ENCODE measurements around the gene SETBP1.
A peak's percentile ranks its signal among the peaks of the same experiment; 100 is the strongest.

The SETBP1 gene

GRCh38 chr18:44841752-44842587 is 161.3 kb downstream of the SETBP1 start:
- no peak for DNase-seq (ENCODE audit: low read depth, low spot score)

GRCh38 chr18:44842588-44843412 is 162.1 kb downstream of the SETBP1 start:
- no peak for DNase-seq (ENCODE audit: low read depth, low spot score)

DNA sequence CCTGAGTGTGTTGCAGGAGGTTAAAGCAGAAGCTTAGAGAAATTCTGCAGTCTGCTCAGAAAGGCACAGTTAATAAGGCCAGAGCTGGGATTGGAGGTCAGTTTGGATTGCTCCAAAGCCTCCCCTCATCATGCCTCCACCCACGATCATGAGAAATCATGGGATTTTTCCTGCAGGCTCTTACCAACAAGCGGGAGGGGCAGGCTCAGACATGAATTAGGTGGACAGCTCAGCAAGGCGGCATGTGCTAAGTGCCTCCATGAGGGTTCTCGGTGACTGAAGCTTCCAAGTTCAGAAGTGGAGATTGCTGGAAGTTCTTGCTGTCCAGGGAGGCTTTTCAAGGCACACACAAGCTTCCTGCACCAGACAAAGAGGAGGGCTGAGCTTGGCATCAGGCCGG is 163.8 kb downstream of the SETBP1 start:
- no peak for DNase-seq (ENCODE audit: low read depth, low spot score)

- no peak for DNase-seq (ENCODE audit: low read depth, low spot score)
These were observed 165.8 kb downstream of the SETBP1 start for GRCh38 chr18:44846450-44846849.

GRCh38 chr18:44848644-44849335 is 168.1 kb downstream of the SETBP1 start:
- no peak for DNase-seq (ENCODE audit: low read depth, low spot score)

DNA sequence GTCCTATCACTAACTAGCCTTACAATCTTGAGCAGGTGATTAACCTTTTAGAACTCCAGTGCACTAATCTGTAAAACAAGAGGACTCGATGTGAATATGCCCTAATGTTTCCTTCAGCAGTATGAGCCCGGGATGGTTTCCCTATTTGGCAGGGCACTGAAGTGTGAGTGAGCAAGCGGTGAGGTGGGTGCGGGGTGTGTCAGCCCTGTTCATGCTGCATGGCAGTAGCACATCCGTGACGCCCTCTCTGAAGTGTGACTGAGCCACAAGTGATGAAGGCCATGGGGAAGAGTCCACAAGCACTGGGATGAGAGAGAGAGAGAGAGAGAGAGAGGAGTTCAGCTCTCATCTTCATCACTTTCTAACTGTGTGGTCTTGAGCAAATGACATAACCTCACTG is 168.7 kb downstream of the SETBP1 start:
- DNase-seq (ENCODE audit: low read depth, low spot score): no peak

DNA sequence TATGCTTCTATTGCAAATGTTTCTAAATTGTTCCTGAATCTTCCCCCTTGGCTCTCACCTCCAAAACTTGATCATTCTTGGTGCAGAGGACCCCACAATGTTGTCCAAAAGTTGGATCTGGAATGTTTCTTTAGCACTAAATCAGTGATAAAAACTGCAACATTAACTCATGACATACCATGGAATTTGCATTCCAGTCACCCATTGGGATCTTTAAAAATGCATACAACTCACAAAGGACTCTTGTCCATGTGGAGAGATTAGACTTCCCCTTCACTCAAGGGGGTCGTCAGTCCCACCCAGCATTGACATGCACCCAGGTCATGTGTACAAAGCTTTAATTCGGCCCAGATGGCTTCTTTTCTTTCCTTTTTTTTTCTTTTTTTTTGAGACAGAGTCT is 169.3 kb downstream of the SETBP1 start:
- no peak for DNase-seq (ENCODE audit: low read depth, low spot score)

- no peak for DNase-seq (ENCODE audit: low read depth, low spot score)
These were observed 171.4 kb downstream of the SETBP1 start for GRCh38 chr18:44851856-44852621.

DNA sequence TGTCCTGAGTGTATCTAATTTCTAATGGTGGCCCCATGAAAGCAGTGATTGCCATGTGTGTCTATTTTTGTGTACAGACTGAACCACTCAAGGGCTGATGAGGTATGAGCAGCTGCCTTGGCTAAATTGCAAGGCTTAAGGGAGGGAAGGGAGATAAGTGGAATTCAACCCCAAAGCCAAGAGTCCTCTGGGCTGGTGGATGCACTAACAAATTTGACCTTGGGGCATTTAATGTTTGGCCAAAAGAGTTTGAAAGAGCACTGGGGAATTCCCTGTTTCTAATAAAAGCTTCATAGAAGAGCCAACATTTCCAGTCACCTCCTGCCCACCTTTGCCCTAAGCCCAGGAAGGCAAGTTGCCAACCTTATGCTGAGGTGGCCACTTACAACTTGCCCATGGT is 172.1 kb downstream of the SETBP1 start:
- no peak for DNase-seq (ENCODE audit: low read depth, low spot score)

- no peak for DNase-seq (ENCODE audit: low read depth, low spot score)
These were observed 172.7 kb downstream of the SETBP1 start for GRCh38 chr18:44853430-44853829.

GRCh38 chr18:44855681-44856080 is 175.0 kb downstream of the SETBP1 start:
- DNase-seq (ENCODE audit: low read depth, low spot score): no peak

- DNase-seq (ENCODE audit: low read depth, low spot score): no peak
These were observed 175.5 kb downstream of the SETBP1 start for GRCh38 chr18:44856157-44856556.

DNA sequence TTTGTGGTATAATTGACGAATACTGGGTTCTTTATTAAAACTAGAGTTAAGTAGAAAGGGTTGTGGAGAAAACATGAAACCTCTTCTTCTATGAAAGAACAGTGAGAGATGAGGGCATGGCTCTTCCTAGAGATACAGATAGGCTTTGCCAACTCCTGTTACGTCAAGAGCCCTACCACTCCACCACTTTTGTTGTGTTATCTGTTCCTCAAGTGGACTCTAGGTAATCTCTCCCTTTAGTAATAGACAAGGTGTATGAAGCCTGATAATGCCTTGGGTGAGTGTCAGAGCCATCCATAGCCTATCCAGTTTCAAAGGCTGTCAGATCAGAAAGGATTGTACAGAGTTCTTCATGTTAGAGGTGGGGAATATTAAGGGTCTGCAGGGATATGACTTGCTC is 176.4 kb downstream of the SETBP1 start:
- no peak for DNase-seq (ENCODE audit: low read depth, low spot score)

GRCh38 chr18:44857744-44858491 is 177.2 kb downstream of the SETBP1 start:
- no peak for DNase-seq (ENCODE audit: low read depth, low spot score)

- no peak for DNase-seq (ENCODE audit: low read depth, low spot score)
These were observed 178.6 kb downstream of the SETBP1 start for GRCh38 chr18:44859263-44859662.

DNA sequence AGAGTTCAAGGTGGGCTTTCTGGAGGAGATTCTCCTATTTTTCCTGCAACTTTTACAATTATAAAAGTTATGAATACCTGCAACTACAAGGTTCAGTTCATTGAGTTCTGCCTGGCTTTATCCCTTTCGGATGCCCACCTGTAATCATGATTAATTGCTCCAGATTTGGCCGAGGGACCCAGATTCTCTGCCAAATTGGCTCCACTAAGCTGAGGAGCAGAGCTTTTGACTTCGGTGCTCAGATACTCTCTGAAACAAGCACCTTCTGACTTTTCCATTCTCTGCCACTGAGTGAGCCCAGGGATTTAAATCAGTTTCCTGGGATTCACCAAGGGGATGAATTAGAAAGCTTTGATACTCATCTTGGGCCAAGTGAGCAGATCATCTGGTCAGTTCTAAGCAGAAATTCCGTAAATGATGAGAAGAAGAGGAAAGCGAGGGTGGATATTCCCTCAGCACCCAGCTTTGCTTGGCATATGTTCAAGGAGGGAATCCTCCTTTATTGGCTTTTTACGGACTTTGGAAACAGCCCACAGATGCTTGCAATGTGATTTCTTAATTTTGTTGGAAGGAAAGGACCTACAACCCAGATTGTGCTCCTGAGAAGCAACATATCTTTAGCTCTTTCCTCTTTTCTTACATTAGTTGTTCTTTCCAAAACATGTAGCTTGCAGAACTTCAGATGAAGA is 179.2 kb downstream of the SETBP1 start:
- no peak for DNase-seq (ENCODE audit: low read depth, low spot score)

- no peak for DNase-seq (ENCODE audit: low read depth, low spot score)
These were observed 181.4 kb downstream of the SETBP1 start for GRCh38 chr18:44862112-44862511.

DNA sequence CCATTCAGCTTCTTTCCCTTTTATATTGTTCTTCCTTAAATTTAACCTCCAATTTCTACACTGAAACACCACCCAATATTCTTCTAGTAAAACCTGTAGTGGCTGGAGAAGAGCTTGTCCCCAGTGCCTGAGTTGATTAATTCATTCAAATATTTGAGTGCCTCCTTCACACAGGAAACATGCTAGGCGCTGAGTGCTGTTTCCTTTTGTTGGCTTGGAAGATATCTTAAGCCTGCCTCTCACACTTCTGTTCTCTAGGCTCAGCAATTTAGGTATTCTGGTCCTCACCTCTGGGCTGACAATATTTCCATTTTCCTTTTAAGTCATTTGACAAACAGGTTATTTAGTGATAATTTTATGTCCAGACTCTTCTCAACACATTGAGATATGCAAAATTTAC is 185.4 kb downstream of the SETBP1 start:
- no peak for DNase-seq (ENCODE audit: low read depth, low spot score)

DNA sequence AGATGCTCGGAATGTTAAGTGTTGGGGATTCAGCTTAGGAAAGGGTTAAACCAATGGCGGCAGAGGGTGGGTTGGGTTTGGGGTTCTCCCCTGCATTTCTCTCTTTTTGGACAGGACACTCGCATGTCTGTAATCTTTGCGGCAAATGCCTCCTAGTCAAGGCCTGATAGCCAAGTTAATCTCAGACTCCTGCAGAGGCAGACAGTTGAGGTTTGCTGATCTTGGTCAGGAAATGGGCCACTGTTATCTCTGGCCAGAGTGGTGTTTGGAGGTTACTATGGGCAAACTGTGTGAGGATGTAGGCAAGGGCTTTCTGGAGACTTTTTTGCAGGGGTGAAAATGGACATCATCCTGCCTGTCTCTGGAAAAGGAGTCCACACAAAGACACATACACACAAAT is 188.8 kb downstream of the SETBP1 start:
- peak; percentile 7 for DNase-seq (ENCODE audit: low read depth, low spot score)

All from ELF-1 (cell line).